ENCODE measurements around the gene HMGXB3. TPM values are rescaled to one million over a fixed set of nuclear protein-coding genes. Genes with fewer than 3 reads are reported as not detected.

HMGXB3 gene
- total RNA-seq, 1 donor from 2014 or later = 43.3 TPM

DNA sequence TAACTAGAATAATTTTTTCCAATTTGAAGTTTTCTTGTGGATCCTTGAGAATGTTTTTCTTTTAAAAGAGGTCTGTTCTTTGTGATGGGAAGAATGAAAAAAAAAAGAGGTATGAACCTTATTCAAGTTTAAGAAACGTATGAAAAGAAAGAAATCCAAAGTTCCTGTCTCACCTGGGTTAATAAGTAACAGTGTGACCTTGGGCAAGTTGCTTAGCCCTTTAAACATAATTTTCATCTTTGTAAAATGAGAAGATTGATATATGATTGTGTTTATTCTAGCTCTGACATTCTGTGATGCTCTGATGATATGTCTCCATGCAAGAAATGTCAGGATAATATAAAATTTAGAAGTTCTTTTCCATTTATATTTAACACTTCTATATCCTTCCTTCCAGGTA lies 20.6 kb upstream of the HMGXB3 start:
- intact Hi-C loops (cut with micrococcal nuclease) = no loop called here

- intact Hi-C loops (cut with micrococcal nuclease) = no loop called here
These were observed 19.3 kb upstream of the HMGXB3 start for GRCh38 chr5:149981206-149981605.

DNA sequence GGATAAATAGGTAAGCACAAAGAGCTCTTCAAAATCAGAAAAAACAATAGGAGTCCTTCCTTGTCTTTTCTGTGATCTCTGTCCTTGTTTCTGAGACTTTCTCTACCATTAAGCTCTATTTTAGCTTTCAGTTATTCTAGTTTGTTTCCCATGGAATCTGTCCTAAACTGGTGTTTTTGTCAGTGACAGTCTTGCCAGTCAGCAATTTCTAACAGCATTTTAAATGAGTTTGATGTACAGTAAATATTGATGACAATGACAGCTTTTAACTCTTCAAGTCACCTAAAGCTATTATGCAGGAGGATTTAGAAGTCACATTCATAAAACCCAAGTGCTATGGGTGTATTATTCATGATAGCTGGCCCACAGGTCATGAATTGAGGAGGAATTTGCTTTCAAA lies 18.0 kb upstream of the HMGXB3 start:
- intact Hi-C loops (cut with micrococcal nuclease) = no loop called here

DNA sequence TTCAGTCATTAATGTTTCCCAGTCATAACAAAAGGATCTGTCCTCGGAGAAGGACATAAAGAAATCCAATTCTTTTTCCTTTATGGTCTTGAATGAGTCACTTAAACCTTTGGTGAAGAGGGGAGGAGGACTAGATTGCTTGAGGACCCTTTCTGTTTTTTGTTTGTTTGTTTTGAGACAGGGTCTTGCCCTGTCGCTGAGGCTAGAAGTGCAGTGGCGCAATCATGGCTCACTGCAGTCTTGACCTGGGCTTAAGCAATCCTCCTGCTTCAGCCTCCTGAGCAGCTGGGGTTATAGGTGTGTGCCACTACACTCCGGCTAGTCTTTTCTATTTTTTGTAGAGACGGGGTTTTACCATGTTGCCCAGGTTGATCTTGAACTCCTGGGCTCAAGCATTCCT lies 12.4 kb upstream of the HMGXB3 start:
- intact Hi-C loops (cut with micrococcal nuclease) = no loop called here

- intact Hi-C loops (cut with micrococcal nuclease) = loop anchor here (1.0 kb wide), 8 partner anchors 10 to 354 kb away; partner anchors contain the start of genes HMGXB3, SLC26A2 and TIGD6
These were observed 9.8 kb upstream of the HMGXB3 start for GRCh38 chr5:149990518-149991376.

GRCh38 chr5:149993471-149993870 lies 7.1 kb upstream of the HMGXB3 start:
- intact Hi-C loops (cut with micrococcal nuclease) = no loop called here

DNA sequence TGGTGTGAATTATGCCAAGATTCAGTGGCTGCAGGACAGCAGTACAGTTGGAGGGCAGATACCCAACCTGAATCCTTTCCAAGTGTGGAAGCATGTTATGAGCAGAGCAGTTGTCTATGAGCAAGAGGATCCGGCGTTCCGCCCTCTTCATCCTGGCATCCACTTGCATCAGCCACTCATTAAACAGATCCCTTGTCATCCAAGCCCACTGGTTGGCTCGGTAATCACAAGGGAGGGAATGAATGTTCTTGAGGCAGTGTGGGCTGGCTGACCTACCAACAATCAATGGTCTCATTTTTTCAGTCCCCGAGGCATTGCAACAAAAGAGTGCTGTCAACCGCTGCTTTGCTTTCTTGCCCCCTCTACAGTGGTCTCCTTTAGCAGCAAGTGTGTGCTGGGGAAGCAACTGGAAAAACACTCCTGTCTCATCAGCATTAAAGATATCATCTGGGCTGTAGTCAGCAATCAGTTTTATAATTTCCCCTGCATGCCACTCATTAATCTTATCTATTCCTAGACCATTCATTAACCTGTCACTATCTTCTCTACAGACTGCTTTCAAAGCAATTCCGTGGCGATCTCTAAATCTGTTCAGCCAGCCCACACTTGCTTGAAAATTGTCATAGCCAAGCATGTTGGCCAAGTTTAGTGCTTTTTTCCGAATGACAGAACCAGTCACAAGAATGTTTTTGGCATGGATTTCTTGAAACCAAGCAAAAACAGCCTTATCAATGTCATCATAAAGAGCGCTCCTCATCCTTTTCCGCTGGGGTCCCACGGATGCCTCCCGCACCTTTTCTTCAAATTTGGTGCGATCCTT lies 4.9 kb upstream of the HMGXB3 start:
- intact Hi-C loops (cut with micrococcal nuclease) = no loop called here

DNA sequence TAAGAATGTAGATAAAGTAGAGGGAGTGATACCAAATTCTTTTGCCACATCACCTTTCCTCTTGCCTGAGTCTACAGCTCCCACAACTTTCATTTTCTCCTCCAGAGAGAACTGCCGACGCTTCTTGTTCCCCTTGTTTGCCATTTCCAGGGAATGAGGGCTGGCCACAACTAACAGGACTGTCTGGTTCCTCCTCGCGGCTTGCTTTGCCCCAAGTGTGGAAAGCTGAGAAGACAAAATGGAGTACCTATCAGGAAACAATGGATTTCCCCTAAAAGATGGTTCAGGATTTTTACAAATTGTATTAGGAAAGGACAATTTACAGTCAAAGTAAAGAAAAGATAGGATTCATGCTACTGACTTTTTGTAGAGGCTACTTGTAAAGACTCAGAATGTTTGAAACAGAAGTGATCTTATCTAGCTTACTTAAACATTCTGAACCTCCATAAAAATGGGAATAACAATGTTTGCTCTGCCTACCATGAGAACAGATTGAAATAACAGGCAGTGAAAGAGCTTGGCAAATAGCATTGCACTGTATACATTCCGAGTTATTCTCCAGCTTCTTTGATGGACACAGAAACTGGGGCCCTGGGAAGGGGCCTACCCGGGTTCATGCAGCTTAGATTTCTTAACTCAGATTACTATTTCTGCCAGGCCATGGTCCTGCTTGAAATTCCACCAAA lies 4.2 kb upstream of the HMGXB3 start:
- intact Hi-C loops (cut with micrococcal nuclease) = no loop called here

- intact Hi-C loops (cut with micrococcal nuclease) = no loop called here
These were observed 2.3 kb upstream of the HMGXB3 start for GRCh38 chr5:149998281-149998680.

DNA sequence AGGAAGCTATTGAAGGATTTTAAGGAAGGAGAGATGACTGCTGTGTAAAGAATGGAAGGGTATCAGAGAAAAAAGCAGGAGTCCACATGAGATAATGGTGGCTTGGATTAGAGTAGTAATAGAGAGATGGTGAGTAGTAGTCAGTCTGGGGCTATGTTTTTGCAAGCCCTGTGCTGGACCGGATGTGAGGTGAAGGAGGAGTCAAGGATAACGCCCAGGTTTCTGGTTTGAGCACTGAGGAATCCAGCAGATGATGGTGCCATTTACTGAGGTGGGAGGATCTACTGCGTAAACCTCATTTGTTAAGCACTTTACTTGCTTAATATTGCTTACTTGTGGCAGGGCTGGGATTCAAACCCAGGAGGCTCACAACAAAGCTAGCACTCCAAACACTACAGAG lies 1.2 kb upstream of the HMGXB3 start:
- intact Hi-C loops (cut with micrococcal nuclease) = no loop called here

GRCh38 chr5:149999866-150000255 lies 678 bp upstream of the HMGXB3 start:
- intact Hi-C loops (cut with micrococcal nuclease) = loop anchor here (1.0 to 5.0 kb wide), 13 partner anchors 10 to 1772 kb away; partner anchors contain the start of genes CD74, CSNK1A1, G3BP1 and IRGM

- intact Hi-C loops (cut with micrococcal nuclease) = loop anchor here (1.0 to 5.0 kb wide), 19 partner anchors 11 to 1771 kb away; partner anchors contain the start of genes CD74, CSNK1A1, G3BP1 and IRGM
These were observed 586 bp downstream of the HMGXB3 start for GRCh38 chr5:150000990-150001659.

DNA sequence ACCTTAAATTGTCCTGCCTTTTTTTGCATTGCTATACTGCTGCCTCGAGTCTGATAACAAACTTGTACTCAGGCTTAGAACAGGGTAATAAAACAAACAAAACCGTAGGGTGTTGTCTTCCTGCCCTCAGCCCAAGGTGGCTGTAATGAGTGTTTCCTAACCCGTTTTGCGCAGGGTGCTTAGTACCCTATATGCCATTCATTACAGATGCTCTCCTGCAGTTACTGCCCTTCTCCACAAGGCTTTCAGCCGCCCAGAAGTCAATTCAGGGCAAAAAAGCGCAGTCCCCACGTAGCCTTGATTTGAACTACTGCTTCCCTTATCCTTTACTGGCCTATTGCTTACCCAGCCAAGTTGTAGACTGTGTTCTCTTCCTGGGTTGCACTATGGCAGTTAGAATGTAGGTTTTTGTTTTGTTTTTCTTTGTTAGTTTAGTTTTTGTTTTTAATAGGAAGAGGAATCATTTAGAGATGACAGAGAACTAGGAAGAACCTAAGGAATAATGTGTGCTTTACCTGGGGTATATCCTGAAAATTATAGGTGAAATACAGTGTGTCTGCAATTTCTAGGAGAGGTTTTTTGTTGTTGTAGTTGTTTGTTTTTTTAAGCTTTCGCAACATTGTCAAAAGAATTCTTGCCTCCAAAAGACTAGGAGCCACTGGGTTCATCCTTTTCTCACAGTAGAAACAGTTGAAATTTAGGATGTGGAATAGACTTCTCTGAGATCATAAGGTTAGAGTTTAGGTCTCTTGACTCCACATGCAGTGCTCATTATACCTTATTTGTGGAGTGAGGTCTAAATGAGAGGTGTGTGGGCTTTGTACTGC lies 1.3 kb downstream of the HMGXB3 start:
- intact Hi-C loops (cut with micrococcal nuclease) = loop anchor here (1.0 to 5.0 kb wide), 14 partner anchors 40 to 1770 kb away; partner anchors contain the start of genes CD74, G3BP1, IRGM and SLC36A1

DNA sequence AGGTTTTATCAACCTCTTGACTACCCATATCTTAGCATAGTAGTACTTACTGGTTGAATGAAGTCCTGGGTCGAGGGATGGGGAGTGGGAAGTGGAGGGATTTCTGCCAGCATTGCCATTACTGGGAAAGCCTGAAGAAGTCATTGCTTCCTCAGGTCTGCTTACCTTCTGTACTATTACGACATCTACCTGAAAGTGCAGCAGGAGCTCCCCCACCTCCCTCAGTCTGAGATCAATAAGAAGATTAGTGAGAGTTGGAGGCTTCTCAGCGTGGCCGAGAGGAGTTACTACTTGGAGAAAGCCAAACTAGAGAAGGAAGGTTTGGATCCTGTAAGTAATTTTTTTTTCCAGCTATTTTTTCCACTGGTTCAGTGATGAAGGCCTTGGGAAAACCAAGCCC lies 5.8 kb downstream of the HMGXB3 start:
- intact Hi-C loops (cut with micrococcal nuclease) = no loop called here

- intact Hi-C loops (cut with micrococcal nuclease) = no loop called here
These were observed 6.5 kb downstream of the HMGXB3 start for GRCh38 chr5:150007050-150007449.

DNA sequence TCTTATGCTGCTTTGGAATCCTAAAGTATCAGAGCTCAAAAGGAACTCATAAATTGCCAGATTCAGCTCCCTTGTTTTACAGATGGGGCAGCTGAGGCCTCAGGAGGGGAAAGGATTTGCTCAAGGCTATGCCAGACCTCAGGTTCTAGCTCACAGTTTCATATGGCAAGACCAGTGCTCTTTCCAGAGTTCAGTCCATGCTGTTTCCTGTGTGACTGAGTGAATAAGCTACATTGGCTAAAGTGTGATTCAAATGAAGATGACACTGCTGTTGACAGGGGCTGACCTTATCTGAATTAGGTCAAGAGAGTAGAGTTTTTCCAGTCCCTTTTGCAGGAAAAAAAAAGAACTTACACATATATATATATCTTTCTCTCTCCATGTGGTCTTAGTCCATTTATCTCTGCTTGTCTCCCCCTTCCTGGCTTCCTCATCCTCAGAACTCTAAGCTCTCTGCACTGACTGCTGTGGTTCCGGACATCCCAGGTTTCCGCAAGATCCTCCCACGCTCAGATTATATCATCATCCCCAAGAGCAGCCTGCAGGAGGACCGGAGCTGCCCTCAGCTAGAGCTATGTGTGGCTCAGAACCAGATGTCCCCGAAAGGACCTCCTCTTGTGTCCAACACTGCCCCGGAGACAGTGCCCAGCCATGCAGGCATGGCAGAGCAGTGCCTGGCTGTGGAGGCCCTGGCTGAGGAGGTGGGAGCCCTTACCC lies 9.3 kb downstream of the HMGXB3 start:
- intact Hi-C loops (cut with micrococcal nuclease) = no loop called here

DNA sequence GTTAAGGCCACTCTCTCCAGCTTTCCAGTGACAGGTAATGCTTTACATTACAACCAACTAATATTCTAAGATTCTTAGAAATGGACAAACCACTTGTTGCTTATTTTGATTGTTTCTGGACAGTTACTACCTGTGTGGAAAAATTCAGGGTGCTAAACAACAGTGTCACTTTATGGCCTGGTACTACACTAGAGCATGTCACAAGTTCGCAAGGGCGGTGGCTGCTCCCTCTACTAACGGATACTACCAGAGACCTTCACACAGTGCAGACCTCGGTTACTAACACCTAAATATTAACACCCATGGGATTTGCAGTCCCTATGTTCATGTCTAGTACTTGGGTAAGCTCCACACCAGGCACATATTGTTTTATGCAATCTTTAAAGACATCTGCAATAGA lies 13.4 kb downstream of the HMGXB3 start:
- intact Hi-C loops (cut with micrococcal nuclease) = no loop called here

- intact Hi-C loops (cut with micrococcal nuclease) = no loop called here
These were observed 13.9 kb downstream of the HMGXB3 start for GRCh38 chr5:150014456-150014855.

DNA sequence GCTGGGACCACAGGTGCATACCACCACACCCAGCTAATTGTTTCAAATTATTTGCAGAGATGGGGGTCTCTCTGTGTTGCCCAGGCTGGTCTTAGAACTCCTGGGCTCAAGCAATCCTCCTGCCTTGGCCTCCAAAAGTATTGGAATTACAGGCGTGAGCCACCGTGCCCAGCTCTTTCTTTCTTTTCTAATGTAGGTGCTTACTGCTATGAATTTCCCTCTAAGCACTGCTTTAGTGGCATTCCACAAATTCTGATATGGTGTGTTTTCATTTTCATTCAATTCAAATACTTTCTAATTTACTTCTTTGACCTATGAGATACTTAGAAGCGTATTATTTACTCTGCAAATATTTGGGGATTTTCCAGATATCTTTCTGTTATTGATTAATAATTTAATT lies 14.9 kb downstream of the HMGXB3 start:
- intact Hi-C loops (cut with micrococcal nuclease) = no loop called here

Data from T-helper 1 cell treated with Interleukin-12 subunit alpha and Interleukin-12 subunit beta and Interleukin-4 antibody, amounts not matched to agents 30 ng/mL and 1 ng/mL, for 36 hours (primary cell).